HFFc6 (cell line): ENCODE results near the gene TAF8. TPM values are rescaled to one million over a fixed set of nuclear protein-coding genes. Genes with fewer than 3 reads are reported as not detected.
A peak's percentile ranks its signal among the peaks of the same experiment; 100 is the strongest.

Experiments
- DNase-seq: peaks from one replicate; pipeline ENCODE4 v3.0.0-alpha.2; 2018
- H3K27ac Mint-ChIP-seq: 2 replicates; pipeline ENCODE4 v1.8.0; 2020; ENCODE audit warnings: mild to moderate bottlenecking, mixed read lengths
- H3K27me3 Mint-ChIP-seq: 2 replicates; pipeline ENCODE4 v1.8.0; 2021; ENCODE audit warnings: mild to moderate bottlenecking, moderate library complexity, mixed read lengths; ENCODE audit not compliant: insufficient read depth
- H3K36me3 Mint-ChIP-seq: 2 replicates; pipeline ENCODE4 v1.8.0; 2021; ENCODE audit warnings: low read depth, mixed read lengths
- H3K4me1 Mint-ChIP-seq: 2 replicates; pipeline ENCODE4 v1.8.0; 2020; ENCODE audit warnings: low read depth, mixed read lengths
- H3K4me3 Mint-ChIP-seq: 2 replicates; pipeline ENCODE4 v1.8.0; 2020; ENCODE audit warnings: mild to moderate bottlenecking, moderate library complexity, mixed read lengths
- H3K9me3 Mint-ChIP-seq: 2 replicates; pipeline ENCODE4 v1.8.0; 2020; ENCODE audit warnings: mild to moderate bottlenecking, mixed read lengths
- total RNA-seq, 6 experiments: library from RNA; stranded (reverse); fragmentation: NEBNext Ultra II Directional; extraction: Animal tissue kit (Norgen Biotek cat#: 25700); gene quantifications; 2 replicates in 1 of 6; 3 replicates in 5 of 6; pipeline ENCODE4 v1.2.3, GENCODE V29; 2021
- TF ChIP-seq, protein P1 (sequence below): fragments of 200-600 bp; sonication (generic); IDR thresholded peaks from 2 replicates; pipeline ENCODE4 v1.5.0; 2021; ENCODE audit warnings: antibody characterized with exemption, mild to moderate bottlenecking

TAF8 gene
- total RNA-seq, 6 experiments from 2014 or later, result 14.9 to 19.0 (median 16.0) TPM

DNA sequence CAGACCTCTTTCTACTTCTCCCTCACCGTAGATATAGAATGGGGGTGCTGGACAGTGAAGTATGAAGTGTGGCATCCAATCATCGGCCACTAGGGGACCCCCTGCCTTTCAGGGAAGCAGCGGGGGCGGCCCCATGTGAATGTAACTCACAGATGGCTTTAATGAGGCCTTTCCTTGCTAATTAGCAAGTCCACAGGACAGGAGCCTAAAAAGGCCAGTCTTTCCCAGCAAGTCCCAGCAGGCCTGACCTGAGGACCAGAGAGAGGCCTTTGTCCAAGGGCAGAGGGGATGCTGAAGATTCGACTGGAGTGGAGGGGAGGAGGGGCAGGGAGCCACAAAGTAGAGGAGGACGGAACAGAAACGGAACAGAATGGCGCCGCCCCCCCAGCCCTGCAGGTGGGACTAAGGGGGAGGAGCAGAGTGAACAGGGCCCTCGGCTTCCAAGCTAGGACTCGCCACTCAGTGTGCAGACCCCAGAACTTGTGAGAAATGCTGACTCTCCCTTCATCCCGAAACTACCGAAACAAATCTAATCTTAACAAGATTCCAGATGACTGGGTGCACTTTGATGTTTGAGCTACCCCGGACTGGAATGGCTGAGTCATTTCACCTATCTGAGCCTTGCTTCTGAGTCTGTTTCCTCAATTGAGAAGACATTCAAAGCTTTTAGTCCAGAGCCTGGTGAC, 86.3 kb downstream of the TAF8 start:
- TF ChIP-seq, protein P1, sequence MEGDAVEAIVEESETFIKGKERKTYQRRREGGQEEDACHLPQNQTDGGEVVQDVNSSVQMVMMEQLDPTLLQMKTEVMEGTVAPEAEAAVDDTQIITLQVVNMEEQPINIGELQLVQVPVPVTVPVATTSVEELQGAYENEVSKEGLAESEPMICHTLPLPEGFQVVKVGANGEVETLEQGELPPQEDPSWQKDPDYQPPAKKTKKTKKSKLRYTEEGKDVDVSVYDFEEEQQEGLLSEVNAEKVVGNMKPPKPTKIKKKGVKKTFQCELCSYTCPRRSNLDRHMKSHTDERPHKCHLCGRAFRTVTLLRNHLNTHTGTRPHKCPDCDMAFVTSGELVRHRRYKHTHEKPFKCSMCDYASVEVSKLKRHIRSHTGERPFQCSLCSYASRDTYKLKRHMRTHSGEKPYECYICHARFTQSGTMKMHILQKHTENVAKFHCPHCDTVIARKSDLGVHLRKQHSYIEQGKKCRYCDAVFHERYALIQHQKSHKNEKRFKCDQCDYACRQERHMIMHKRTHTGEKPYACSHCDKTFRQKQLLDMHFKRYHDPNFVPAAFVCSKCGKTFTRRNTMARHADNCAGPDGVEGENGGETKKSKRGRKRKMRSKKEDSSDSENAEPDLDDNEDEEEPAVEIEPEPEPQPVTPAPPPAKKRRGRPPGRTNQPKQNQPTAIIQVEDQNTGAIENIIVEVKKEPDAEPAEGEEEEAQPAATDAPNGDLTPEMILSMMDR, result peak; percentile 74
- no peaks in the 10 kb centered on the region; the same call in 1 of the 2 replicates for H3K27me3 Mint-ChIP-seq
- no peaks in the 10 kb centered on the region for H3K36me3 Mint-ChIP-seq
- H3K9me3 Mint-ChIP-seq, result no peaks in the 10 kb centered on the region
- peak; percentile 74 for DNase-seq
- peaks cover 49% of the 10 kb centered on the region for H3K4me1 Mint-ChIP-seq
- H3K27ac Mint-ChIP-seq, result peak overlapping the region; percentile 97
- peak overlapping the region; percentile 84 for H3K4me3 Mint-ChIP-seq

Other genes with a start within 250 kb of the TAF8 start
- gene USP49, start 155.1 kb upstream of the TAF8 start, total RNA-seq, result 1 to 10 TPM; 1.7 to 2.3 (median 2.0) TPM
- 10 to 100 TPM; 22.8 to 28.4 (median 26.0) TPM for gene MED20, start 129.4 kb upstream of the TAF8 start, total RNA-seq
- 10 to 100 TPM; 32.3 to 44.3 (median 33.5) TPM for gene BYSL, start 129.0 kb upstream of the TAF8 start, total RNA-seq
- 10 to 100 TPM; 72.4 to 92.5 (median 82.7) TPM for gene CCND3, start 108.7 kb upstream of the TAF8 start, total RNA-seq
- gene C6orf132, start 92.1 kb downstream of the TAF8 start, total RNA-seq, result 1 to 10 TPM; 4.7 to 6.6 (median 5.1) TPM
- gene GUCA1A, start 122.8 kb downstream of the TAF8 start, total RNA-seq, result not detected
- gene GUCA1B, start 144.4 kb downstream of the TAF8 start, total RNA-seq, result under 1 TPM in 4 of 6 experiments, not detected in 2; 0.17 to 0.31 (median 0.24) TPM
- 10 to 100 TPM; 40.9 to 49.3 (median 43.8) TPM for gene MRPS10, start 167.3 kb downstream of the TAF8 start, total RNA-seq